GM18873 (cell line): Measurements from ENCODE around the gene MSI1.

Experiments used
- ATAC-seq: cut with Tn5 transposase; IDR thresholded peaks from one replicate; pipeline ENCODE4 v1.9.1; 2021; ENCODE audit warnings: mild to moderate bottlenecking, moderate library complexity, moderate number of reproducible peaks; ENCODE audit not compliant: unreplicated experiment, low FRiP score

Gene MSI1

GRCh38 chr12:120368789-120369602 lies at the start of gene MSI1:
MSI1 (minus strand) TSS chr12:120369164; CDS start chr12:120369091, 73 bp downstream.
- no peak for ATAC-seq

GRCh38 chr12:120417917-120418580 lies 49.1 kb upstream of the MSI1 start:
- no peak for ATAC-seq

GRCh38 chr12:120416490-120417216 lies 47.7 kb upstream of the MSI1 start:
- ATAC-seq, result no peak

- ATAC-seq, result no peak
Measured at GRCh38 chr12:120413901-120414695, 45.1 kb upstream of the MSI1 start.

- ATAC-seq, result no peak
Measured at GRCh38 chr12:120412421-120412820, 43.5 kb upstream of the MSI1 start.

GRCh38 chr12:120408771-120409170 lies 39.8 kb upstream of the MSI1 start:
- ATAC-seq, result no peak

- ATAC-seq, result no peak
Measured at GRCh38 chr12:120406553-120406952, 37.6 kb upstream of the MSI1 start.

GRCh38 chr12:120406069-120406468 lies 37.1 kb upstream of the MSI1 start:
- ATAC-seq, result no peak

- no peak for ATAC-seq
Measured at GRCh38 chr12:120404271-120404670, 35.3 kb upstream of the MSI1 start.

GRCh38 chr12:120403869-120404268 lies 34.9 kb upstream of the MSI1 start:
- ATAC-seq, result no peak

GRCh38 chr12:120402217-120402616 lies 33.3 kb upstream of the MSI1 start:
- ATAC-seq, result no peak

- ATAC-seq, result no peak
Measured at GRCh38 chr12:120399531-120399930, 30.6 kb upstream of the MSI1 start.

GRCh38 chr12:120397824-120398540 lies 29.0 kb upstream of the MSI1 start:
- no peak for ATAC-seq

- no peak for ATAC-seq
Measured at GRCh38 chr12:120394483-120395367, 25.8 kb upstream of the MSI1 start.

- ATAC-seq, result no peak
Measured at GRCh38 chr12:120390540-120391120, 21.7 kb upstream of the MSI1 start.

- ATAC-seq, result no peak
Measured at GRCh38 chr12:120388691-120389481, 19.9 kb upstream of the MSI1 start.

- no peak for ATAC-seq
Measured at GRCh38 chr12:120381752-120382419, 12.9 kb upstream of the MSI1 start.
